ENCODE measurements around the gene NFIB.

Gene NFIB

DNA sequence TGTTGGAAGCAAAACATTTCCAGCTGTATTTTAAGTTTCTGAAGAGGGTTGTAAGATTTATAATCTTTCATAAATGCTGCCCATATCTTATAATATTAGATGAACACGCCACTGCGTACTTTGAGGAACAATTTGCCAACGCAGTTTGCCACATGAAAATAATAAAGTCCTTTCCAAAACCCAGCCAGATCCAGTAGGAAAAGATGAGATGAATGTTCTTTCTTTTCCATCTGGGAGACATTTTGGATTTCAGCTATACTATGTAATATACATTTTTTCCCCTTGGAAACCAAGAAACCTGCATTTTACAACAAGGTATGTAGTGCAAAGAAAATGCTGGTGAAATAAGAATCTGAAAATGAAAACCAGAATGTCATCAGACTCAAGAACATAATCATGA is 125.4 kb downstream of the NFIB start:
- no peak for DNase-seq (ENCODE audit: low read depth)

DNA sequence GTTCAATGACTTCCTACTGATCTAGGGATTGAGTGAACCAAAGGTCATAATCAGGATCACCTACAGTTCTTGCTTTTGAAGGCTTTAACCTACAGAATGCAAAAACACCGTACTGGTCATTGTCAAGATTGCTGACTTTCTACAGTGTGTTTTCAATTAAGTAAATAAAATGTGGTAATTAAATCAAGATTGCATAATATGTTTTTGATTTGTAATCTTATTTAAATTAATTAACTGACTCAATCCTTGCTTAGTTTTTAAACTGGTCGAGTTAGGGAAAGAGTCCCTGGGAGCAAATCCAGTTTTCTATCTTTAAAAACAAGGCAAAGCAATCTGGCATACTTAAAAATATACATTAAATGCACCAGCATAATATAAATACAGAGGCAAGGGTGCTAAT is 125.9 kb downstream of the NFIB start:
- DNase-seq (ENCODE audit: low read depth), result no peak

DNA sequence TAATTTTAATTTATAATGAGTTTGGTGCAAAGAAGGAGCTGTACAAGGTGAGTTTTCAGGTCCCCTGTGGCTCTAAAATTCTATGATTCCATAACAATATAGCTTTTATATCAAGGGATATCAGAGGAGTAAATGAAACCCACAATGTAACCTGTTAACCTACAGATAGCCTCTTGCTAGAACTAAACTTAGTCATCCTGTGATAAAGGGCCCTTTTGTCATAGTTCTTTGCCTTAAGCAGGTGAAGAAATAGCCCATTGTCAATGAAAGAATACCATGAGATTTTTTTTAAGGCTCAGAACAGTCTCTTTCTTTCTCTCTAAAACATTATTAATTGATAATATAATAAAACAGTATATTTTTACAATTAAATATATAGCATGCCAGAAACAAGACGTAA is 127.8 kb downstream of the NFIB start:
- DNase-seq (ENCODE audit: low read depth), result no peak

DNA sequence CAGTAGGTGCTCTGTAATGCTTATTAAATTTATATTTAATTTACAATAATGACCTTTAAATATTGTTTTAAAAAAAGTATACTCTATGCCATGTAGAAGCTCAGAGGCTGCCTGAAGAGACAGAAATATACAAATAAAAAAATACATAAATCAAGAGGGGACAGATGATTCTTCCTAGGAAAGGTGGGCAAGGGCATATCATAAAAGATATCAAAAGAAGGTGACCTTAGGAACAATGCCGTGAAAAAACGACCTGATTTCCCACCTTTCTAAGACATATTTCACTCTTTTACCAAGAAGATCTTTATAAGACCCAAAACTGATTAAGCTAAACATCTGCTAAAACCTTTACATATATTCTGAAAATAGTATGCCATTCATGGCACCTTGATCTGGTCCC is 128.9 kb downstream of the NFIB start:
- no peak for DNase-seq (ENCODE audit: low read depth)

DNA sequence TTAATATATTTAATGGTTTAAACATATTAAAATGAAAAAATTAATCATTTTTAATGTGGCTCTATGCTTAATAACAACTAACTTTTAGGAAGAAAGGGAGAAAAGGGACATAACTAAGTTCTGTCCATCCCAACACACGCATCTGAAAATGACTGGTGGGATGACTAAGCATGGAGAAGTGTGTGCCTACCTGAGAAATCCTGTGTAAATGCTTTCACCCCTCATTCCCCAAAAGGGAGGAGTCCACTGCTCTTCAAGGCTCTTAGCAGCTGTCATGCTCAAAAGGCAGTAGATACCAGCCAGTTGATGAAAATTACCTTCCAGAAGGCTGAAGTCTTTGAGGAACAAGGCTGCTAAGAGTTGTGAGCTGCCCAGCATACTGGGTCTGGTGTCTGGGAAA is 130.9 kb downstream of the NFIB start:
- no peak for DNase-seq (ENCODE audit: low read depth)

DNA sequence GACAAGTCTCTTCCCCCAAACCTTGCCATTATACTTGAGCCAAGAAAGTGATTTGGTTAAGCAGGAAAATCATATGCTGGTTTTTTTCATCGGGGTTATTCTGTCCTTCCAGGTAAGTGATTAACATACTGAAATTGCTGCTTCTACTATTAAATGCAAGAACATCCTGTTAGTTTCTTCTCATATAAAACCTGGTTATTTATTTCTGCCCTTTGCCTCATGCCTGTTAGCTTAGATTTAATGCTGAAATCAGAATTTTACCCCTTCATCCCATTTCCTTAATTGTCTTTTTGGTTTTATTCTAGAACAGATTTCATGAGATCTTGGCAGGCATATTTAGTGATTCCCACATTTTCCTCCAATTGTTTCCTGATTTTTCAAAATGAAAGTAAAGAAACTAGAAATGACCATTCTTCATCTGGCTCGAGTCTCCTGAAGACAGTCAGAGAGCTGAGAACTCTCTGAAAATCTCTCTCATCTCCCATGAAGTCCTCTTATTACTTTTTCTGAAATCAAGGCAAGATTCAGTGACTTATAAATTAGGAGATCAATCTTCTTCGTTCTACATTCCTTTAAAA is 132.9 kb downstream of the NFIB start:
- no peak for DNase-seq (ENCODE audit: low read depth)

DNA sequence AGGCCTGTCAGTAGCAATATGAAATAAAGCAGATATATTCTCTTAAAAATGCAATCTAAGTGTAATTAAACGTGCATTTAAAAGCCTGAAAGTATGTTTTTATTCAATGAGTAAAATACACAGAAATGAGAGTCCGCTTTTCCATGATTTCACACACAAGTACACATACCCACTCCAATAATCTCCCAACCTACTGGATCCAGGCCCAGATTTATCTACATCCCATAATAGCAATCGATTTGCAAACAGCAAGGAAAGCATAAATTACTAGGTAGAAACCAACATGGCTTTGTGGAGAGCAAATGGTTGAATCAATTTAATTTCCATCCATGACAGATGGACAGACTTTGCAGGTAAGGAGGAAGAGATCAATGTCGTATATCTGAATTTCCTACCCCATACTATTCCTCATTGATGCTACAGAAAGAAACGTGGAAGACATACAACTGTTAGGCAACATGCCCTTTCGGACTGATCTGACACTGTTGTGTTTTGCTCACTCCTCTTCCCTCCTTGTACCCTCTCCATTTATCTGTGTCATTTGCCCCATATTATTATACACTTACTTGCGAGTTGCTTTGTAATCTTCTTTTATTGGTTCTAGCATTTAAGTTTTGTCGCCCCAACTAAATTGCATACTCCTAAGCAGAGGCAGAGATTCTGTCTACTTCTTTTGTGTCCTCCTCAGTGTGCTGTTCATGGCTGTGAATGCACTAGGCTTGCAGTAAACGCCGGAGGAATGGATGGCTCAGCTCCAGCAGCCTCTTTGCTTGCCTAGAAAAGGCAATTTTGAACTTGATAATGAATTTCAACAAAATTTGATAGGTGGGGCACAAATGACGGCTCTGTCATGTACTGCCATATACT is 133.6 kb downstream of the NFIB start:
- DNase-seq (ENCODE audit: low read depth), result no peak

DNA sequence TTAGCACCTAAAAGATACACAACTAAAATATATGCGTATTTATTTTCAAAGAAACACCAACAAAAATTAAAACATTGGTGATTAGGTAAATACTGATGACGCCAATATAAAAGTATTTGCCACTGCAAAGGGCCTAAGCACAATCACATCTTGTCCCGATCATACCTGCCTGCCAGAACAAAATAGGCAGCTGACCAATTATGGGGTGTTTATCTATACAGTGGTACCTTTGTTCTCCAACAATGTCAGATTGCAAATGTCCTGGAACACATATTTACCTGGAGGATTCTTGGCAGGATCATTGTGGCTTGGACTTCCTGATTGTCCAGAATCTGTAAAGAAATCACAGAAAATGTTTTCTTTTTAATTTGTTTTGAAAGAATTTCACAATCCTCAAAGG is 134.5 kb downstream of the NFIB start:
- DNase-seq (ENCODE audit: low read depth), result no peak

DNA sequence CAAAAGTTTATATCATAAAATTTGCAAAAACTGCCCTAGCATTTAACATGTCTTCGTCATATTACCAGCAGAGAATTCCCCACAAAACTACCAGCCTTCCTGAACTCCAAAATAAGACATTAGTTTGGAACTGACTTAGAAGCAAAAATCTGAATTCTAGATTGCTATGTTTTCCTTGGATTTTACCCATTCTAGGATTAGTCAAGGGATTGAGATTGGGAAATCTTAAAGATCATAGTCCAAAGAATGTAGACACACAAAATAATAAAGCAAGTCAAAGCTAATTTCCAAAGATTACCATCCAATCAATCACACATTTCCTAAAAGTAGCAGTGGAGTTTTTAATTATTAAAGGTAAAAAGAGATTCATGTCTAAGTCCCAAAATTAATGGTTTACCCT is 138.2 kb downstream of the NFIB start:
- DNase-seq (ENCODE audit: low read depth), result no peak

DNA sequence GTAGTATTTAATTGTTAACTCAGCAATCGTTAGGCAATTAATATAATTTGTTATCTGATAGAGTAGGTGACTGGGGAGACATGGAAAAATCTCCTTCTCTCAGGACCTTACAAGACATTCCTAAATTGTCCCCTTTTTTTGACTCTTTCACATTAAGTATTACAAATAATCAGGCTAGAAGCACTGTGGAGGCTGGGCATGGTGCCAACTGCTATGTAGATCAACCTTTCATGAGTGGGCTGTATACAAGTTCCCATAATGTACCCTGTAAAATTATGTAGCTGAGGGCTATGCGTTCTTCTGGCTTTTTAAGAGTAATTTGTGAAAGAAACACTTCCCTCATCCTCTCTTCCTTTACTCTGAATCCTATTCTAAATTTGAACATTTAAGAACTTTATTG is 140.2 kb downstream of the NFIB start:
- no peak for DNase-seq (ENCODE audit: low read depth)

DNA sequence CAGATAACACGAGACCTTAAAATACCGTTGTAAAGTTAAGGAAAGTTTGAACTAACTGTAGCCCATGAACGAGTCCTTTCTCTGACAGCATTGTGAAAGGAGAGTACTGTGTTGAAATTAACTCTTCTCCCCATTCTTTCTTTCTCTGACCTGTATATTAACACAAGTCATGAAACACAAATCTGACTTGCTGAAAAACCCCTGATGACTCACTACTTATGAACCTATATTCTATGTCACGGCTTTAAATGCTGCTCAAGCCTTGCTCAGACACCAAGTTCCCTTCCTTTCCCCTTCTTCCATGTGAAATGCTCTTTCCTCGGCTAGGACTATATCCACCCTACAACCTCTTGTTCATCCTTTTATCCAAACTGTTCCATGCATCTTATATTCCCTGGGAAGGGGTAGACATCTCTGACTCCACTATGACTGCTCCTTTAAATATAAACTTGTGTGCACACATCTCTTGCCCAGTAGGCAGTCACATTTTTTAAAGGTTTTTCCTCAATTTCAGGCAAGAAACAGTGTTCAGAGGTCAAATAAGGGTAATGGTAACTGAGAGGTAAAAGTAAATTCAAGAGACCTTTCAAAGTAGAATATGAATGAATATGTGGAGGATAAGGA is 142.9 kb downstream of the NFIB start:
- DNase-seq (ENCODE audit: low read depth), result no peak

DNA sequence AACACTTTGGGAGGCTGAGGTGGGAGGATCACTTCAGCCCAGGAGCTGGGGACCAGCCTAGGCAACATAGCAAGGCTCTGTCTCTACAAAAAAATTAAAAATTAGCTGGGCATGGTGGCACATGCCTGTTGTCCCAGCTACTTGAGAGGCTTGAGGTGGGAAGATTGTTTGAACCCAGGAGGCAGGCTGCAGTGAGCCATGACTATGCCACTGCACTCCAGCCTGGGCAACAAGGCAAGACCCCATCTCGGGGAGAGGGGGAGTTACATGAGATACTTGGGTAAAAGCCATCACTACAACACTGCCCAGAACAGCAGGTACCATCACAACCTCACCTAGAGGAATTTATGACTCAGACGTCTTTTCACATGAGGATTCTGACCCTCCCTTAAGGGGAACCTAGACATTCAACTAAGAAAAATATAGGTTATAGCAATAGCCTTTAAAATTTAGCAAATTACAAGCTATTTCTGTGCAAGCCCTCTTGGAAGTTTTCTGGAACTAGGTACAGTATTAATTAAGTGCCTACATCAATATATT is 143.5 kb downstream of the NFIB start:
- DNase-seq (ENCODE audit: low read depth), result no peak

DNA sequence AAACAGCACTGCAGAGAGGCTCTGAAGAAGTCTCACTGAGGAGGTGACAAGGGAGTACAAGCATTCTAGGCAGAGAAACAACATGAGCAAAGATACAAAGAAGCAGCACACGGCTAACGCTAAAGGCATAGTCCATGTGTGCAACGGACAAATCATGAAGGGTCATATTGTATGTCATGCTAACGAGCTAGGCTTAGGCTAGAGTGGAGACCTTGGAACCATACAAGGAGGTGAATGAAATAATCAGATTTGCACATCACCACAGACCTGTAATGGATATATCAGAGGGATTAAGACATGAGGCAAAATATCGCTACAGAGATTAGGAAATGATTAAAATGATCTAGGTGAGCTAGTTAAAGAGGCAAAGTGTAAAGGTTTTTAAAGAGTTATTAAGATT is 145.6 kb downstream of the NFIB start:
- no peak for DNase-seq (ENCODE audit: low read depth)

DNA sequence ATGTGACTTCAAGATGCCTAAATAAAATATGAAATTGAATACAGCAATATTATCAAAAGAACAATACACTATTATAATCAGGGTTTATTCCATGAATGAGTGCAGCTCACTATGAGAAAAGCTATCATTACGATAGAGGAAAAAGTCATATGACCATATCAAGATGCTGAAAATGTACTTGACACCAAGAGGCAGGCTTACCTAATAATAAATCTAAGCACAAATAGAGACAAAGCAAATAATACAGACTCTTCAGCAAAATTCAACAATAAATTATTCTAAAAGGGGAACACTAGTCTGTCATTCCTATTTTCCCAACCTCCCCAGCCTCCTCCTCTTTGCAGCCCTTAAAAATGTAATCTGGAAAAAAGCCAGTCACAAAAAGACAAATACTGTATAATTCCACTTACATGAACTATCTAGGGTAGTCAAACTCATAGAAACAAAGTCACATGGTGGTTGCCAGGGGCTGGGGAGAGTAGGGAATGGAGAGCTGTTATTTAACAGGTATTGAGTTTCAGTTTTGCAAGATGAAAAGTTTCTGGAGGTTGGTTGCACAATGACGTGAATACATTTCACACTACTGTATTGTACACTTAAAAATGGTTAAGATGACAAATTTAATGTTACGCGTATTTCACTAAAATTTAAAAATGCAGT is 148.4 kb downstream of the NFIB start:
- DNase-seq (ENCODE audit: low read depth), result no peak

DNA sequence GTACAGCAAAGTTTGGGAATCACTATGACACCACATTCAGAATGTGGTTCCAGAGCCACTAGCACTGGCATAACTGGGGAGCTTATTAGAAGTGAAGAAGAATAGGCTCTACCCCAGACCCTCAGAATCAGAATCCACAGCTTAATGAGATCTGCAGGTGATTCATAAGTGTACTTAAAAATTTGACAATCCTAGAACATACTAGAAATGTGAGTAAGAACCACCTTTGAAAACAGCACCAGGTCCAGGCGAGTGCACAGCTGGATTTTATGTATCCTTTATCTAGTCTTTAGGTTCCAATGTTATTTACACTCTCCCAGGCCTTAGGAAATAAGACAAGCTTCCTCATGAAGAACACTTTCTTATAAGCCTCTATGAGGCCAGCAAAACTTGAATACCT is 149.0 kb downstream of the NFIB start:
- DNase-seq (ENCODE audit: low read depth), result no peak

DNA sequence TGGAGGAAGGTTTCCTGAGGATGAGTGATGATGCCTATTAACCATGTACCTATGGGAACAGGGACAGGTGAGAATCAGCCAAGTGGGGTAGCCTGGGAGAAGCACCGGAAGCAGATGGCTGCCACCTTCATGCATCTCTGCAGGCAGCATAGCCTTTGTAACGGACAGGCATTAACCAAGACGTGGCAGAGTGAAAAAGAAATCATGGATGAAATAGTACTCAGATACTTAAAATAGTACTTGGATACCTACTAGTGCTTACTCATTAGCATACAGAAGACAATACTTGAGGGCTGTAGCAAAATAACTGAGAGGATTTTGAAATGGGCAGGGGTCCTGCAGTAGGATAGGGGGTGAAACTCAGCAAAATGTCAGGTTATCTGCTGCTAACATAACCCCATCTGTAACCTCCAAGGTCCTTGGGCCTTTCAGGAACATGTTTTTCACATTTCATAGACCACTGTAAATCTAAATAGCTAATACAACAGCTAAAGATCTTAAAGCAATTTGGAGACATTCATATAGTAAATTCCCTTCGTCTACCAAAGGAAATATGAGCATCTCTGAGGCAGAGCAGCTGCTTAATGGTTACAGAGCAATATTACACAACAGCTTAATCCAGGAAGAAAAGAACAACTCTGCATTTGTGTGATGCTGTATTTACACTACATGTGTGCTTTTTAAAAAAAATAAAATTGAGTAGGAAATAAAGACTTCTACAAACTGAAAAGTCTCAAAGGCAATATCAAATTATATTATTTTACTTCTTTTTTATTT is 154.3 kb downstream of the NFIB start:
- DNase-seq (ENCODE audit: low read depth), result no peak

DNA sequence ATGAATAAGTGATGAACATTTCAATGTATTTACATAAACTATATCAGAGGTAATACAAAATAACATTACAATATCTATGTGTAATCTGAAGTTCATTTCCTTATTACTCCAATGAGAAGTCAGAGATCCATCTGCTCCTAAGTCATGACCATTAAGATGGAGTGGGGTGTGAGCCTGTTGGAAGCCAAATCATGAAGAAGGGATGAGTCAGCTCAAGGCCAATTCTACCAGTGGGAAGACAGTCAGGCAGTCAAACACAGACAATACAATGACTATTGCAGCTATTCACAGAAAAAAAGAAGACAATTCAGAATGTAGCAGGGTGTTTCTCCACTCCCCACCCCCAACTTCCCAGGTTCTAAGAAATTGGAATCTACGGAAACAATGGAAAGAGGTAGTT is 155.0 kb downstream of the NFIB start:
- DNase-seq (ENCODE audit: low read depth), result no peak

DNA sequence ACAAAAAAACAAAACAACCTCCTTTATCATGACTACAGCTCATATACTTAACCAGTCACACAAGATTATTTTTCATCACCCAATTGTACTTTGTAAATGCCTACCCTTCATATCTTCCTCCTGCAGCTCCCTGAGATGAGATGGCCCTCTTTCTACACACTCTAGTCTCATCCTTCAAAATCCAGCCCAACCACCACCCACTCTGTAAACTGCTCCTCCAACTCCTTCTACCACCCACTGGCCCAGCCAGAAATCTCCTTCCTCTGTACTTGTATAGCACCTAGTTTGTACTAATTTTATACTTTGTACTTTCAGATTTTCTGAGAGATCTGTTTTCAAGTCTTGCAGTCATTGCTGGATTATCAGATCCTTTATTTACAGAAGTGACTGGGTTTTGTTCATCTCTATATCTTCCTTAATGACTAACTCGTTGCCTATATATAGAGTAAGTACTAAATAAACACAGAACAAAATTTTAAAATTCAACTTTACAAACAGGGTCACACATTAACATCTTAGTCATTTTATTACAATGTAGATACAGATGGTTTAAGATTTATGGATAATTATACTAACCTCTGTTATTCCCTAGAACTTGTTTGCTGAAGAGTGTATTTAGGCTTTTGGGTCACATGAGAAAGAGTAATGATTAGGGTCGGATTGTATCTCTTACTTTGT is 155.7 kb downstream of the NFIB start:
- DNase-seq (ENCODE audit: low read depth), result no peak

DNA sequence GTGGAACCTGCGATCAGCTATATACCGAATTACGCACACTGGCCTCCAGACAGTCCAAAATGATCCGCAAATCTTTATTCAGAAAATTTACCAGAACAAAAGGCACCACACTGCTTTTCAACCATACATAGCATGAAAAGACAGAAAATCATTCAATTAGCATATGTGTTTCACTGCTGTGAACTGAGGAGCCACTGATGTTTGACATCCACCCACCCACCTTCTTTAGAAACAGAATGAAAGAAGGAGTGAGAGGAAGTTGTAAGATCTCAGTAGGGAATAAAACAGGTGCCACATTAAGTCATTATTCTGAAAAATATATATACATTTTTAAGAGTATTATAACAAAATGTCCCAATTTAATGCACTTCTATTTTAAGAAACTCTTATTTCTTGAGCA is 156.8 kb downstream of the NFIB start:
- no peak for DNase-seq (ENCODE audit: low read depth)

DNA sequence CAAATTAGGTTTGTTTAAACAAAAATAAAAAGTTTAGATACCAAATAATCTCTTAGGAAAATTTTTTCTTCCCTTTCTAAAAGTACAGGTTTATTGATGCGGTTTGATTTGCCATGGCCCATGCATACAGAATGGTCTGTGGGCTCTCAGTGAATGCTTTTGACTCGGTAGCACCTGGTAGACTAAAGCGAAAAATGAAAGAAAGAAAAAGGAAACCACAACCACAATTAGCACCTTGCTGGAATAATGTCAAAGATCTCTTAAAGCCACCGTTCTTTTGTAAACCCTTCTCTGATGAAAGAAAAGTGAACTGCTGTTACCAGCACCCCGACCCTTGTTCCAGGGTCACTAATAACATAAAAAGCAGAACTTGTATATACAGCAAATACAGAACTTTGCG is 157.9 kb downstream of the NFIB start:
- no peak for DNase-seq (ENCODE audit: low read depth)

DNA sequence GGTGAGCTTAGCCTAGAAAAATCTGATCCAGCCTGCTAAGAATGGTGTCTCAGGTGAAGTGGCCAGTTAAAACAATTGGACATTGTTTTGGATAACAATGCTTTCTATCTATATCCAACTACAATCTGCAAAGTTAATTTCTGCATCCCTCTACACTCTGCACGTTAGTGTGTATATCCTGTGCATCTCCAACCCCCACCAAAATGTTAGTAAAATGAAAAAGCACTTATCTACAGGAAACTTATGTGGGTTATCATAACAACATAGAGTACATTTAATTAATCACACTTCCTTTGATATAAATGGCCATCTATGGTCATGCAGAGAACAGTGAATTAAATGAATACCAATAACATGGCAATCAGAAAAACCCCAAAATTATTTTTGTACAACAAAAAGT is 158.7 kb downstream of the NFIB start:
- DNase-seq (ENCODE audit: low read depth), result no peak

Measured in stimulated activated CD8-positive, alpha-beta memory T cell treated with anti-CD3 and anti-CD28 coated beads, Interleukin-15, amount 100 ng/mL, for 1 hour (primary cell).